Measurements from ENCODE around the gene ATP2C2. TPM values are rescaled to one million over a fixed set of nuclear protein-coding genes. Genes with fewer than 3 reads are reported as not detected.

ATP2C2 gene
- total and polyA plus RNA-seq, 9 of the 15 experiments (the other 6 are each of a cell fraction or from before 2014, with no cell fraction given) = 0.75 TPM; not detected in 8

DNA sequence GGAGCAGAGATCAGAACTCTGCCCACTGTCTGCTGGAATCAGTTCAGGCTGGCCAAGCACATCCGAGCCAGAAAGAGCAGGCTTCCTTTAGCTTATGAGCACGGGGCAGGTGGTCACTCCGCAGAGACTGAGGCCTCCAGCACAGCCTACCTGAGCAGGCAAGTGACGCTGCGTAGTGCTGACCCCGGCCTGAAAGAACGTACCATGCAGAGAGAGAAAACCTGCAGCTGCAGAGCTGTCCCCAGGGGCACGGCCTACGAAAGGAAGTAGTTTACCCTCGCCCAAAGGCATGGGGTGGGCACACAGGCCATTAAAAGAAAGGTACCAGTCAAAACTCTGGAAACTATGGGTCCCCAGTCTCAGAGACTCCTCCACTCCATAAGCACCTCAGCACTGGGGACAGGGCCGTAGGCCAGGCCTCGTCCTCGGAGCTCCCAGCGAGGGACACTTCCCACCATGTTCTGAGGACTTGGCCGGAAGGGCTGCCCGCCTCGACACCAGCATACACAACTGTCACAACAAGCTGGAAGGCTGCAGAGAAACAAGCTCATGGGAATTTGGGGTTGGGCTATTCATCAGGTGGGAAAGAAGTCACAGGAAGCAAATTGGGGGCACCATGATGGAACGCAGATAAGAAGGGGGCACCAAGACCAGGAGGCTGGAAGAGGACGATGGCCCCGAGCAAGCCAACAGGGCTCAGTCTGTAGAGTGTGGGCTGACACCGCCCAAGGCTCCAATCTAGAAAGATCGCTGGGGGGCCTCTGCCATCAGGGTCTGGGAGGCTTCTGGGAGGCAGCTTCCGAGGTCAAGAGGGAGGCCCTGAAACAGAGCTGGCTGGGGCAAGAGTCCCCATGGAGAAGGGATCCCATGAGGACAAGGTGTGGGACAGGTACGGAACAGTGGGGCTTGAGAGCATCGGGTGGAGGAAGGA is 114.9 kb downstream of the ATP2C2 start:
- H3K36me3 ChIP-seq (ENCODE audit: control insufficient read depth, insufficient read depth, low read length) = no peaks in the 10 kb centered on the region
- no peak overlapping the region for H3K27ac ChIP-seq (ENCODE audit: extremely low read depth, low read depth, low read length)
- BruUV-seq (replicated peaks) = no TSS peak
- H3K79me2 ChIP-seq (ENCODE audit: control insufficient read depth, insufficient read depth, low read length) = no peaks in the 10 kb centered on the region
- intact Hi-C loops (cut with micrococcal nuclease) (loop anchor here (5.0 to 10.0 kb wide), 2 partner anchors 296 to 398 kb away; partner anchors contain the start of gene TAF1C), in situ Hi-C loops (cut with MboI) (loop anchor here (10.0 kb wide), 1 partner anchor 418 kb away; no protein-coding TSS in a partner anchor)
- no peaks in the 10 kb centered on the region for H3K9me3 ChIP-seq (replicated peaks; ENCODE audit: control insufficient read depth, insufficient read depth, low read depth, low read length)
- no peak overlapping the region for H3K4me3 ChIP-seq
- H3K4me1 ChIP-seq (replicated peaks in 1 of 2; ENCODE audit: control insufficient read depth in 2 of 2, insufficient read depth in 2 of 2, low read length in 2 of 2) = peaks cover 0 to 16% of the 10 kb centered on the region in 2 experiments; a peak in 2 of 5 replicates
- CTCF ChIA-PET (ENCODE audit: low intra/inter-chr PET ratio) = interaction anchor here (0.9 kb wide), 1 partner anchor 421 kb away, joined by 3 read pairs; no protein-coding TSS in a partner anchor
- peak overlapping the region in 1 of 2 experiments; percentile 70; a peak in 2 of 4 replicates for H3K9ac ChIP-seq (ENCODE audit: insufficient read depth in 1 of 2, low read depth in 2 of 2, low read length in 2 of 2)
- no peak for DNase-seq (ENCODE audit: extremely low read depth in 1 of 4, low spot score in 3 of 4)
- FAIRE-seq = no peak
- H3K27me3 ChIP-seq (ENCODE audit: control insufficient read depth in 2 of 2, insufficient read depth in 2 of 2, low read length in 2 of 2) = no peaks in the 10 kb centered on the region
- POLR2A ChIA-PET = interaction anchor here (0.6 to 1.6 kb wide), 6 partner anchors 11 to 509 kb away, joined by 3 to 5 read pairs (median 4); no protein-coding TSS in a partner anchor
- no peak for ATAC-seq
- 54% methylated on average over 25 of the region's 25 CpGs for WGBS (ENCODE audit: insufficient coverage, low coverage, missing lambda C conversion rate)
- H3K4me2 ChIP-seq (ENCODE audit: insufficient read depth, low read length) = no peak overlapping the region
- H4K20me1 ChIP-seq (replicated peaks; ENCODE audit: control insufficient read depth, insufficient read depth, low read length) = peaks cover 7% of the 10 kb centered on the region; the same call in 1 of the 2 replicates
- H2AFZ ChIP-seq (ENCODE audit: low read depth, low read length) = no peak overlapping the region
- H3K9me1 ChIP-seq (ENCODE audit: control insufficient read depth, insufficient read depth, low read length) = no peaks in the 10 kb centered on the region
- TF ChIP-seq, protein P1, sequence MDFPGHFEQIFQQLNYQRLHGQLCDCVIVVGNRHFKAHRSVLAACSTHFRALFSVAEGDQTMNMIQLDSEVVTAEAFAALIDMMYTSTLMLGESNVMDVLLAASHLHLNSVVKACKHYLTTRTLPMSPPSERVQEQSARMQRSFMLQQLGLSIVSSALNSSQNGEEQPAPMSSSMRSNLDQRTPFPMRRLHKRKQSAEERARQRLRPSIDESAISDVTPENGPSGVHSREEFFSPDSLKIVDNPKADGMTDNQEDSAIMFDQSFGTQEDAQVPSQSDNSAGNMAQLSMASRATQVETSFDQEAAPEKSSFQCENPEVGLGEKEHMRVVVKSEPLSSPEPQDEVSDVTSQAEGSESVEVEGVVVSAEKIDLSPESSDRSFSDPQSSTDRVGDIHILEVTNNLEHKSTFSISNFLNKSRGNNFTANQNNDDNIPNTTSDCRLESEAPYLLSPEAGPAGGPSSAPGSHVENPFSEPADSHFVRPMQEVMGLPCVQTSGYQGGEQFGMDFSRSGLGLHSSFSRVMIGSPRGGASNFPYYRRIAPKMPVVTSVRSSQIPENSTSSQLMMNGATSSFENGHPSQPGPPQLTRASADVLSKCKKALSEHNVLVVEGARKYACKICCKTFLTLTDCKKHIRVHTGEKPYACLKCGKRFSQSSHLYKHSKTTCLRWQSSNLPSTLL (IDR thresholded peaks at IDR 0.05) = no peak
- TF ChIP-seq PTBP1 (IDR thresholded peaks at IDR 0.05; ENCODE audit: low read depth, low read length) (no peak), SAFB (IDR thresholded peaks at IDR 0.05; ENCODE audit: borderline replicate concordance, low read depth, low read length) (no peak), ZFX (CRISPR knock-in tag; IDR thresholded peaks at IDR 0.05) (no peak), EP400 (IDR thresholded peaks at IDR 0.05) (no peak)
- TF ChIP-seq, protein P2, sequence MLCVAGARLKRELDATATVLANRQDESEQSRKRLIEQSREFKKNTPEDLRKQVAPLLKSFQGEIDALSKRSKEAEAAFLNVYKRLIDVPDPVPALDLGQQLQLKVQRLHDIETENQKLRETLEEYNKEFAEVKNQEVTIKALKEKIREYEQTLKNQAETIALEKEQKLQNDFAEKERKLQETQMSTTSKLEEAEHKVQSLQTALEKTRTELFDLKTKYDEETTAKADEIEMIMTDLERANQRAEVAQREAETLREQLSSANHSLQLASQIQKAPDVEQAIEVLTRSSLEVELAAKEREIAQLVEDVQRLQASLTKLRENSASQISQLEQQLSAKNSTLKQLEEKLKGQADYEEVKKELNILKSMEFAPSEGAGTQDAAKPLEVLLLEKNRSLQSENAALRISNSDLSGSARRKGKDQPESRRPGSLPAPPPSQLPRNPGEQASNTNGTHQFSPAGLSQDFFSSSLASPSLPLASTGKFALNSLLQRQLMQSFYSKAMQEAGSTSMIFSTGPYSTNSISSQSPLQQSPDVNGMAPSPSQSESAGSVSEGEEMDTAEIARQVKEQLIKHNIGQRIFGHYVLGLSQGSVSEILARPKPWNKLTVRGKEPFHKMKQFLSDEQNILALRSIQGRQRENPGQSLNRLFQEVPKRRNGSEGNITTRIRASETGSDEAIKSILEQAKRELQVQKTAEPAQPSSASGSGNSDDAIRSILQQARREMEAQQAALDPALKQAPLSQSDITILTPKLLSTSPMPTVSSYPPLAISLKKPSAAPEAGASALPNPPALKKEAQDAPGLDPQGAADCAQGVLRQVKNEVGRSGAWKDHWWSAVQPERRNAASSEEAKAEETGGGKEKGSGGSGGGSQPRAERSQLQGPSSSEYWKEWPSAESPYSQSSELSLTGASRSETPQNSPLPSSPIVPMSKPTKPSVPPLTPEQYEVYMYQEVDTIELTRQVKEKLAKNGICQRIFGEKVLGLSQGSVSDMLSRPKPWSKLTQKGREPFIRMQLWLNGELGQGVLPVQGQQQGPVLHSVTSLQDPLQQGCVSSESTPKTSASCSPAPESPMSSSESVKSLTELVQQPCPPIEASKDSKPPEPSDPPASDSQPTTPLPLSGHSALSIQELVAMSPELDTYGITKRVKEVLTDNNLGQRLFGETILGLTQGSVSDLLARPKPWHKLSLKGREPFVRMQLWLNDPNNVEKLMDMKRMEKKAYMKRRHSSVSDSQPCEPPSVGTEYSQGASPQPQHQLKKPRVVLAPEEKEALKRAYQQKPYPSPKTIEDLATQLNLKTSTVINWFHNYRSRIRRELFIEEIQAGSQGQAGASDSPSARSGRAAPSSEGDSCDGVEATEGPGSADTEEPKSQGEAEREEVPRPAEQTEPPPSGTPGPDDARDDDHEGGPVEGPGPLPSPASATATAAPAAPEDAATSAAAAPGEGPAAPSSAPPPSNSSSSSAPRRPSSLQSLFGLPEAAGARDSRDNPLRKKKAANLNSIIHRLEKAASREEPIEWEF (CRISPR knock-in tag; IDR thresholded peaks at IDR 0.05) = no peak

Measured in K562 (cell line).